ENCODE results near the gene HSPA12B. TPM values are rescaled to one million over a fixed set of nuclear protein-coding genes. Genes with fewer than 3 reads are reported as not detected.

The HSPA12B gene
- total and polyA plus RNA-seq, 2 donors (not counting 3 experiments of a cell fraction or from before 2014, with no cell fraction given) = 3.7 to 6.6 TPM

- TF ChIP-seq MYC (IDR thresholded peaks at IDR 0.05; ENCODE audit: low read depth, low read length) (no peak), POLR2A (IDR thresholded peaks at IDR 0.05; ENCODE audit: low read depth, low read length) (peak; percentile 13), EZH2 (IDR thresholded peaks at IDR 0.05; ENCODE audit: borderline replicate concordance, low read depth, low read length, severe bottlenecking) (no peak), CTCF (IDR thresholded peaks at IDR 0.05; ENCODE audit: extremely low read depth in 1 of 2, insufficient read depth in 1 of 2, low read depth in 1 of 2, low read length in 2 of 2) (no peak)
- ChIA-PET CTCF (interaction anchor here (7.6 kb wide), 1 partner anchor 35 kb away, joined by 214 read pairs; the partner anchor contains the start of gene AP5S1), POLR2A (no interaction called here)
- DNase-seq (ENCODE audit: low read depth, low spot score) = no peak
- BruUV-seq (replicated peaks) = no TSS peak
- Histone ChIP-seq H3K27me3 (ENCODE audit: control insufficient read depth in 2 of 2, insufficient read depth in 2 of 2, low read length in 2 of 2) (peaks cover 2 to 6% of the 10 kb centered on the region in 2 experiments), H3K9me1 (replicated peaks; ENCODE audit: control insufficient read depth, extremely low read depth, insufficient read depth, low read length) (no peaks in the 10 kb centered on the region), H4K20me1 (replicated peaks; ENCODE audit: control insufficient read depth, extremely low read depth, insufficient read depth, low read length) (no peaks in the 10 kb centered on the region), H3K4me3 (replicated peaks in 1 of 3; ENCODE audit: insufficient read depth in 1 of 3, low read depth in 1 of 3, low read length in 3 of 3) (no peak overlapping the region), H3K9ac (replicated peaks; ENCODE audit: extremely low read depth, insufficient read depth, low read length) (no peak overlapping the region), H3K9me3 (replicated peaks; ENCODE audit: control insufficient read depth, insufficient read depth, low read length) (no peaks in the 10 kb centered on the region), H2AFZ (ENCODE audit: low read depth, low read length) (no peak overlapping the region), H3K4me1 (ENCODE audit: control insufficient read depth, extremely low read depth, insufficient read depth, low read length) (peaks cover 22% of the 10 kb centered on the region), H3K79me2 (ENCODE audit: control insufficient read depth, insufficient read depth, low read length) (peaks cover 31% of the 10 kb centered on the region), H3K27ac (ENCODE audit: insufficient read depth, low read depth, low read length) (no peak overlapping the region), H3K36me3 (ENCODE audit: control insufficient read depth in 2 of 2, extremely low read depth in 1 of 2, insufficient read depth in 2 of 2, low read length in 2 of 2) (peaks cover 0 to 5% of the 10 kb centered on the region in 2 experiments), H3K4me2 (ENCODE audit: insufficient read depth, low read length) (peak overlapping the region; percentile 5)
- intact Hi-C loops (cut with micrococcal nuclease) (no loop called here), dilution Hi-C loops (cut with MboI; ENCODE audit: extremely low pct_ligation_motif_present, low sequenced_read_pairs) (no loop called here)
- FAIRE-seq = peak; percentile 18
These were observed 51.9 kb downstream of the HSPA12B start for GRCh38 chr20:3784216-3784853.

- BruUV-seq (replicated peaks) = no TSS peak
- intact Hi-C loops (cut with micrococcal nuclease) = no loop called here
These were observed 52.4 kb downstream of the HSPA12B start for GRCh38 chr20:3784863-3785239.

More at GRCh38 chr20:3784863-3785239, 52.4 kb downstream of the HSPA12B start:
- dilution Hi-C loops (cut with MboI; ENCODE audit: extremely low pct_ligation_motif_present, low sequenced_read_pairs) = no loop called here
- Histone ChIP-seq H3K27ac (ENCODE audit: insufficient read depth, low read depth, low read length) (no peak overlapping the region), H3K9me1 (replicated peaks; ENCODE audit: control insufficient read depth, extremely low read depth, insufficient read depth, low read length) (no peaks in the 10 kb centered on the region), H3K9me3 (replicated peaks; ENCODE audit: control insufficient read depth, insufficient read depth, low read length) (no peaks in the 10 kb centered on the region), H3K4me1 (ENCODE audit: control insufficient read depth, extremely low read depth, insufficient read depth, low read length) (peaks cover 22% of the 10 kb centered on the region), H4K20me1 (replicated peaks; ENCODE audit: control insufficient read depth, extremely low read depth, insufficient read depth, low read length) (no peaks in the 10 kb centered on the region), H3K27me3 (ENCODE audit: control insufficient read depth in 2 of 2, insufficient read depth in 2 of 2, low read length in 2 of 2) (peaks cover 0 to under 1% of the 10 kb centered on the region in 2 experiments), H3K9ac (replicated peaks; ENCODE audit: extremely low read depth, insufficient read depth, low read length) (no peak overlapping the region), H3K36me3 (ENCODE audit: control insufficient read depth in 2 of 2, extremely low read depth in 1 of 2, insufficient read depth in 2 of 2, low read length in 2 of 2) (peaks cover 0 to 5% of the 10 kb centered on the region in 2 experiments), H3K79me2 (ENCODE audit: control insufficient read depth, insufficient read depth, low read length) (peaks cover 31% of the 10 kb centered on the region), H3K4me2 (ENCODE audit: insufficient read depth, low read length) (peak overlapping the region; percentile 66), H2AFZ (ENCODE audit: low read depth, low read length) (no peak overlapping the region), H3K4me3 (replicated peaks in 1 of 3; ENCODE audit: insufficient read depth in 1 of 3, low read depth in 1 of 3, low read length in 3 of 3) (peak overlapping the region in 1 of 3 experiments; percentile 1)
- ChIA-PET POLR2A (no interaction called here), CTCF (interaction anchor here (0.6 to 7.6 kb wide), 5 partner anchors 18 to 67 kb away, joined by 3 to 214 read pairs (median 6); partner anchors contain the start of gene AP5S1)
- TF ChIP-seq GATA2 (IDR thresholded peaks at IDR 0.05; ENCODE audit: insufficient read depth, insufficient read length, low read depth, low read length) (no peak), POLR2A (IDR thresholded peaks at IDR 0.05; ENCODE audit: low read depth, low read length) (no peak), CTCF (IDR thresholded peaks at IDR 0.05; ENCODE audit: extremely low read depth in 1 of 2, insufficient read depth in 1 of 2, low read depth in 1 of 2, low read length in 2 of 2) (no peak), EZH2 (IDR thresholded peaks at IDR 0.05; ENCODE audit: borderline replicate concordance, low read depth, low read length, severe bottlenecking) (no peak), POLR2AphosphoS5 (IDR thresholded peaks at IDR 0.05; ENCODE audit: insufficient read depth, low read depth, low read length) (no peak), FOS (IDR thresholded peaks at IDR 0.05; ENCODE audit: borderline replicate concordance, insufficient read depth, low read length) (no peak), MAX (IDR thresholded peaks at IDR 0.05; ENCODE audit: insufficient read depth, insufficient read length) (no peak)
- FAIRE-seq = no peak
- no peak for DNase-seq (ENCODE audit: low read depth, low spot score)
